GM21381 (cell line): Measurements from ENCODE around the gene PCDH15.
"Not testable (repeated sequence)": the region's sequence is repeated elsewhere in the genome, so short reads cannot be mapped to it uniquely, and the experiment has no call there.

Source experiments
- ATAC-seq: cut with Tn5 transposase; IDR thresholded peaks from one replicate; pipeline ENCODE4 v1.9.1; 2021; ENCODE audit warnings: mild to moderate bottlenecking, moderate library complexity; ENCODE audit not compliant: unreplicated experiment

PCDH15 gene

DNA sequence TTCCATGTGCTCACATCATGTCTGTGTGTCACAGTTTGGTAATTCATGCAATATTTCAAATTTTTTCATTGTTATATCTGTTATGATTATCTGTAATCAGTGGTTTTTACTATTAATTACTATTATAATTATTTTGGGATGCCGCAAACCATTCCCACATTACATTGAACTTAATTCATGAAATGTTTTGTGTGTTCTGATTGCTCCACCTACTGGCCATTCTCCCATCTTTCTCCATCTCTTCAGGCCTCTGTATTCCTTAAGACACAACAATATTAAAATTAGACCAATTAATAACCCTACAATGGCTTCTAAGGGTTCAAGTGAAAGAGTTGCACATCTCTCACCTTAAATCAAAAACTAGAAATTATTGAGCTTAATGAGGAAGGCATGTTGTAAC, 398.5 kb downstream of the PCDH15 start:
- ATAC-seq, result no peak

DNA sequence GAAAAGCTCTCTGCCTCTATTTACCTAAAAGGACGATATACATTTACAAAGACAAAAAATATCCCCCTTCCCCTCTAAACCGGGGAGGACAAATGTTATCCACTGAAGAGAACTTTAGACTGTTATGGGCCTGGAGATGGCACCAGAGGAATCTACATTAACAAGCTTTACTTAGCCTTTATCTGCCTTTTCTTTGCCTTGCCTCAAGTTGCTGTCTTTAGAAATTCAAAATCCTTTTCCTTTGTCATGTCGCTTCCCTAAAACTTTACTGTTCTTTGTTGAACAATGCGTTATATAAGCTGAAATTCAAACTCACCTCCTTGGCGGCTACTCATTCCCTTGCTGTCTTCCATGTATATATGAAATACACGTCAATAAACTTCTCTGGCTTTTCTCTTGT, 405.0 kb downstream of the PCDH15 start:
- ATAC-seq, result no peak

DNA sequence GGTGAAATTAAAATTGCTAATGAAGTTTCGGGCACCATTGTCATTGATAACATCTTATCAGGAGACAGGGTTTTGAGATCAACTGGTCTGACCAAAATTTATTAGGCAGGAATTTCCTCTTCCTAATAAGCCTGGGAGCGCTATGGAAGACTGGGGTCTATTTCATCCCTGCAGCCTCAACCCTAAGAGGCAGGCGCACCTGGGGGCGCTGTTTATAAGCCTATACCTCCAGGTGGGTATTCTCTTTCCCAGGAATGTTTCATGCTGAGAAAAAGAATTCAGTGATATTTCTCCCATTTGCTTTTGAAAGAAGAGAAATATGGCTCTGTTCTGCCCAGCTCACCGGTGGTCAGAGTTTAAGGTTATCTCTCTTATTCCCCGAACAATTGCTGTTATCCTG, 406.4 kb downstream of the PCDH15 start:
- not testable (repeated sequence) for ATAC-seq

DNA sequence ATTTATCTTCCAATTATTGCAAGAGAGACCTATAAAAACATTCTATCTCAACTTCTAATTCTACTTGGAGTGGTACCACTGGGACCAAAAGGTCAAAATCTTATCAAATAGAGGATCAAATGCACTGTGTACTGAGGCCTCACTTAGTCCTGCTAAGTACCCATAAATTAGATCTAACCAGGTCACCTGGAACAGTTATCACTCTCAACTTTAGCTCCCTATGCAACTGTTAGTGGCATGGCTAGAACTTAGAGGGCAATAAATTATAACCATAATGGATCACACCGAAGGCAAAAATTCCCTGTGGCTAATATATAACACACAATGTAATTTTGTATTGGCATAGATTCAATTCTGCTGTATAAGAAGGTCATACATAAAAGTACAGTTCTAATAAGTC, 428.9 kb downstream of the PCDH15 start:
- ATAC-seq, result no peak

DNA sequence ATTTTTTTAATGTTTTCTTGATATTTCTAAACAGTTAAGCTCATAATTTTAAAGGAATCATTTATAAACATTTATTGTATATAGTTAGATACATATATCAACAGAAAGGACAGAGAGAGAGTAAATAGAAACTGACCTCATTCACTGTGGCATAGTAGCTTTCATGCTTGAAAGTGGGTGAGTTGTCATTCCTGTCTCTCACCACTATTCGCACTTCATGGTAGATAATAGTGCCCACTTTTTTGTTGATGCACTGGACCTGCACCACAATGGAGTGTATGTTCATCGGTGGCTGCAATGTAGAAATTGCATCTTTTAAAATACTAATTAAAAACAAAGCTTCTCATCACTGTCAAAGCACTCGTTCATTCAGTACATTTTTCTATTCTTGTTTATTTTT, 432.0 kb downstream of the PCDH15 start:
- no peak for ATAC-seq

DNA sequence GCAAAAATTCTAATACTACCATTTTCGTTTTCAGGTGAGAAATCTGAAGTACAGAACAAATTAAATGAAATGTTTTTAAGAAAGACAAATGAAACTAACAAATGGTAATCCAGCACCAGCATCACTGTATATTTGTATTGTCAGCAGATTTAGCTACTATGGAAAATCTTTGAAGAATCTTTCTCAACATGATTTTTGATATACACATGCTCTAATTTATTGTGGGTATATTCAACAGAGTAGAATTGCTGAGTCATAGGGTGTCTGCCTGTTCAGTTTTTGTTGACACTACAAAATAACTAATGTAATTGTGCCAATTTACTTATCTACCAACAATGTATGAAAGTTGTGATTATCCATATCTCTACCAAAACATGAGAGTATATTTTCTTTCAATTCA, 437.6 kb downstream of the PCDH15 start:
- no peak for ATAC-seq

DNA sequence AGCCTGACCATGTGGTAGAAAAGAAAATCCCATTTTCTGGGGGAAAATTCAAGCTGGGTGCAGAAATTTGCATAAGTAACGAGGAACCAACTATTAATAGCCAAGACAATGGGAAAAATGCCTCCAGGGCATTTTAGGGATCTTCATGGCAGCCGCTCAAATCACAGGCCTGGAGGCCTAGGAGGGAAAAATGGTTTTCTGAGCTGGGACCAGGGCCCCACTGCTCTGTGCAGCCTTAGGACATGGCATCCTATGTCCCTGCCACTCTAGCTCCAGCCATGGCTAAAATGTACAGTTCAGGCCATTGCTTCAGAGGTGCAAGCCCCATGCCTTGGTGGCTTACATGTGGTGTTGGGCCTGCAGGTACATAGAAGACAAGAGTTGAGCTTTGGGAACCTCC, 459.0 kb downstream of the PCDH15 start:
- no peak for ATAC-seq

DNA sequence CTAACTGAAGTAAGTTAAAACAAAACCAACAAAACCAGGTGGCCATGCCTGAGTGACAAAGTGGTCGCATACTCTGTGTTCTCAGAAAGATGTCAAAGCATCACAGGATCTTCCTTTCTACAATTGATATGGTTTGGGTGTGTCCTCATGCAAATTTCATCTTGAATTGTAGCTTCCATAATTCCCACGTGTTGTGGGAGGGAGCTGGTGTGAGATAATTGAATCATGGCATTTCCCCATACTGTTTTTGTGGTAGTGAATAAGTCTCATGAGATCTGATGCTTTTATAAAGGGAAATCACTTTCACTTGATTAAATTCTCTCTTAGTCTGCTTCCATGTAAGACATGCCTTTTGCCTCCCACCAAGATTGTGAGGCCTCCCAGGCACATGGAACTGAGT, 465.7 kb downstream of the PCDH15 start:
- ATAC-seq, result no peak

DNA sequence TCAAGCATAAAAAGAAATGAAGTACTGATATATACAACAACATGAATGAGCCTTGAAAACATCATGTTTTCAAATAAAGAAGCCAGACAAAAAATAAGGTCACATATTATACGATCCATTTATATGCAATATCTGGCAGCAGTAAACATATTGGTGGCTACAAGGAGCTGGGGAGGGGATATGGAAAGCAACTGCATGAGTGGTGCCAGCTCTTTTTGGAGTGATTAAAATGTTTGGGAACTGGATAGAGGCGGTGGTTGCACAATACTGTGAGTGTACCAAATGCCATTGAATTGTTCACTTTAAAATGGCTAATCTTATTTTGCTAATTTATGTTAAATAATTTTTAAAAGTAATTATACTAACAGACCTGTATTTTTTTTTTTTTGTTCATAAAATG, 481.7 kb downstream of the PCDH15 start:
- ATAC-seq, result no peak

DNA sequence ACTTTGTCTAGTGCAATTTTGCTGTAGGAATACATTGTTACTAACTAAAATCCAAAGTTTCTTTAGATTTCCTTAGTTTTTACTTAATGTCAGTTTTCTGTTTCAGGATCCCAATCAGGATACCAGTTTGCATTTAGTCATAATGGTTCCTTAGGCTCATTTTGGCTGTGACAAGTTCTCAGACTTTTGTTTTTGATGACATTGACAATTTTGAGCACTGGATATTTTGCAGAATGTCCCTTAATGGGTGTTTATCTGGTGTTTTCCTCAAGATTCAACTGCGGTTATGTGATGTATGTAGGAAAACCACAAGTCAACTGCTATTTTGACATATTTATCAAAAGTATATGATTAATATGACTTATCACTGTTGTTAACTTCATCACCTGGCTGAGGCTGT, 482.6 kb downstream of the PCDH15 start:
- ATAC-seq, result no peak

DNA sequence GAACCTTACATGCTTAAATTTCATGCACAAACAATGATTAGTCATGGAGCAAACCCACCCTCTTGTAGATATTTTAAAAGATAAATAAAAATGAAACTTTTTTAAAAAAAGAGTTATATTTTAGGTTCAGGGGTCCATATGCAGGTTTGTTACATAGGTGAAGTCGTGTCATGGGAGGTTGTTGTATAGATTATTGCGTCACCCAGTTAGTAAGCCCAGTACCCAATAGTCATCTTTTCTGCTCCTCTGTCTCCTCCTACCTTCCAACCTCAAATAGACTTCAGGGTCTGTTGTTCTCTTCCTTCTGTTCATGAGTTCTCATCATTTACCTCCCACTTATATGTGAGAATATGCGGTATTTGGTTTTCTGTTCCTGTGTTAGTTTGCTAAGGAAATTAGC, 486.6 kb downstream of the PCDH15 start:
- ATAC-seq, result no peak

DNA sequence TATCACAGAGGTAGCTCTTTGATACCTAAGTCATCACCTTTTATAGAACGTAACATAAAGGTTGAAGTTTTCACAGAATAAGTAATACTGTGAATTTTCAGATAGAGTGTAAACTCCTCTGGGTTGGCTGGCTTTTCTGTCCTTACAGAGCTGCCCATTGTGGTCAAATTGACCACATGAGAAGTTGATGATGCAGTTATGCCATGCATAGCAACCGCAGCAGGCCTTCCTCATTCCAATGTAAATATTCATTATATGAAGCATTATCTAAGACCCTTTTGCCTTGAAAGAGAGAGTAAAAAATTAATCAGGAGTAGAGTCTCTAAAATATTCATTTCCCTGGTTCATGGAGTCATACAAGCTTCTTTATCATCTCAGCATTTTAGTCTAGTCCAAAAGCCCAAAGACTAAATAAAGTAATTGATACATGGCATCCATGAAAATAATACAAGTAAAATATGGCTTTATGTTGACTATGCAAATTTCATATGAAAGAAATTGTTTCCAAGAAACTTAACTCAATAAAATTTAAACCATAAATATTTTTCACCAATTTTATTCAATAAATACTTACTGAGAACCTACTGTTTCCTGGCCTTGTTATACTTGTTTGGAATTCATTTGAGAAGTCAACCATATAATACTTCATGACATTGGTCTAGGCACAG, 516.4 kb downstream of the PCDH15 start:
- no peak for ATAC-seq

DNA sequence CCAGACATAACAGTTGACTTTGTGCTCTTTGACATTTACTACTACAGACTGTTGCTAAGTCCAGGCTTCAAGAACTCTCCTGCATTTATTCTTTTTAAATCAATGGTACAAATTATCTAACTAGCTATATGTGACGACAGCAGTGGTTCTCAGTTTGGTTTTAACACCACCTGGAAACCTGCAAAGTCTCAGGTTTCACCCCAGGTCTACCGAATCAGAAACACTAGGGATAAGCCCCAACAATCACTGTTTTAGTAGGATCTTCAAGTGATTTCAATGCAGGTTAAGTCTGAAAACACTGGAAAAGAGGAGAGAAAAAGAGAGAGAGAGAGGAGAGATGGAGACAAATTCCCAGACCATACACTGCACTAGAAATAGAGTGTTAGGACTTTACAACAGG, 519.0 kb downstream of the PCDH15 start:
- no peak for ATAC-seq

DNA sequence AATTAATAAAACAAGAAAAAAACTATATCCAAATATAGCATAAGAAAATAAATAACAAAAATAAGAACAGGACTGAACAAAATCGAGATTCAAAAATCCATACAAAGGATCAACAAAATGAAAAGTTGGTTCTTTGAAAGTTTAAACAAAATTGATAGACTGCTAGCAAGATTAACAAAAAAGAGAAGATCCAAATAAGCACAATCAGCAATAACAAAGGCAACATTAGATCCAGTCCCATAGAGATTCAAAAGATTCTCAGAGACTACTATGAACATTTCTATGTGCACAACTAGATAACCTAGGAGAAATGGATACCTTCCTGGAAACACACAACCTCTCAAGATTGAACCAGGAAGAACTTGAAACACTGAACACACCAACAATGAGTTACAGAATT, 534.6 kb downstream of the PCDH15 start:
- no peak for ATAC-seq

DNA sequence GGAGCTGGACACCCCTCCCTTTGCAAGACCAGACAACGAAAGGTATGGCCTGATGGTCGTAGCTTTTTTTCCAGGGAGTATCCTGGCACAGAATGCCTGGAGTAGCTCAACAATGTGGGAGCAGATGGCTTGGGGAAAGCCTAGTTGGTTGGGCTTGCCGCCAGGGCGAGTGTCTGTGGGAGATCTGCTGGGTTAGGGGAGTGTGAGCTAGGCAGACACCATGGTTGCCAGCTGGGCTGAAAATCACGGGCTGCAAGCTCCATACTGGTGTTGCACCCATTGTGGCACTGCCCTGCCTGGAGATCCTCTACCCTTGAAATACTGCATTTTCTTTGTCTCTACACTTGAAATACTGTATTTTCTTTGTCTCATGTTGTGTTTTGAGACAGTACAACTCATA, 538.3 kb downstream of the PCDH15 start:
- ATAC-seq, result no peak

DNA sequence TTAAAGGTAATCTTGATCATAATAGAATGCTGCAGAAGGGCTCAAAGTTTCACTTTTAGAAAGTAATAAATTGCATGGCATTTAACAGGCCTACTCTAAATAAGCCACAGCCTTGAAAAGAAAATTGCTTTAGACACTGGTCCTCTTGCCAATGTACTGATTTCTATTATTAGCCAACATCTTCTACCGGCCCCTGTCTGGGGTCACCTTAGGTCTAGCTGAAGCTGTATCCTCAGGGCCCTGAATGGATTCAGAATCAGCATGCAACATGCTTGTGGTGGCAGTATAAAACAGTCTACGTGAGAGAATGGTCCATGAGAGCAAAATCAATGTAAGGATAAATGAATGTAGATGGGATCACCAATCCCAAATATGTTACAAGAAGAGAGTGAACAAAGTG, 541.9 kb downstream of the PCDH15 start:
- no peak for ATAC-seq

DNA sequence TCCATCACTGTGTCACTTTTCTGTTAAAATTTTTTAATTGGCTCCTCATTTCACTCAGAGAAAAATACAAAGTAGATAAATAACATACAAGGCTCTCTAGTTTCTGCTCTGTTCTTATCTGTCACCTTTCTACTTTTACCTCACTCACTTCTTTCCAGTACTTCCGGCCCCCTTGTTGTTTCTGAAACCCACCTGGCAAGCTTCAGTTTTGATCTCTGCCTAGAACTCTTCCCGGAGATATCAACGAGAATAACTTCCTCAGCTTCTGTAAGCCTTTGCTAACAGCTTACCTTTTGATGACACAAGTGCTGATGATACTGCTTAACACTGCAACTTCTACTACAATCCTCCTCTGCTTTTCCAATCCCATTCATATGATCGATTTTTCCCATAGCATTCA, 566.2 kb downstream of the PCDH15 start:
- no peak for ATAC-seq

DNA sequence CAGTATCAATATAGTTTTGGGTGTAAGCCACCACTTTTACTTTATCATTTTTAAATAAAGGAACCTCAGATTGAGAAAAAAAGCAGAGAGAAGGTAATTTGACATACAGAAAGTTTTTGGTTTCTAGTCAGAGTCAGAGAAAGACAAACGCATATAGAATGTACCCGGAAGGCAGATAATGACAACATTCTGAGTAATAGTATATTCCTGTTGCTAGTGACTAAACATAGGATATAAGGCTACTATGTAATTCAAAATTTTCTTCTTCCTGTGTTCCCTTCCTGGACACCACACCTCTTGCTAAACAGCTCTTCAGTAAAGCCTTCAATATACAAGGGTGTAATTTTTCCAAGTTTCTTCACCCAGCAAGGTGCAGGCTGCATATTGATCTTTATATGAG, 597.6 kb downstream of the PCDH15 start:
- no peak for ATAC-seq

DNA sequence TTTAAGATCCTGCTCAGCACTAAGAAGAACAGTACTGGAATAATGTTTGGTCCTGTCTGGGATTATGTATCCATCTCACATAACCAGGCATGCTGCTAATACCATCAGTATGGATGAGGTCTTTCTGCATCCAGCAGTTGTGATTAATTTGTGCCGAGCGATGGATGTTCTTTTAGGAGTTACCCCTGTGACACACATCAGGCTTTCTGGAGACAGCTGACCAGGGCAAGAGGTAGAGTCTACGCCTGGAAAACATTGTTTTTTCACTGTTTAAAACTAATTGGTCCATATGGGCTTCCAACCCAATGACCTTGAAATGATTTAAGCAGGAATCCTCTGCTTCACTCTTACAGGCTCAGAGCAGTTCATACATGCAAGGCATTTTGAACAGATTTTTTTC, 603.0 kb downstream of the PCDH15 start:
- no peak for ATAC-seq

DNA sequence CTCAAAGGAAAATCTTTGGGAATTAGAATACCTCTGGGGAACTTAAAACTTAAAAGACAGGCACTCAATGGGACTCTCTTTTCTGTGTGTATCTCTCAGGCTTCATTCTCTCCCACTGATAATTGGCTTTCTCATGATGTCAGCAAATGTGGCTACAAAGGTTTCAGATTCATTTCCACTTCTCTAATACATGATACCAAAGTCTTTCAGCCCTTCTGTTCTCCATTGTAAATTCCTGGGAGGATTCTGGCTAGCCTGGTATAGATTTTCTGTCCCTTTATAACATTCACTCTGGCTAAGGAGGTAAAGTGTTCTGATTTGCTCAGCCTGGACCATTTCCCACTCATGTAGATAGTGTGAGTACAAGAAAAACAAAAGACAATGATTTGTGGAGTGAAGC, 606.2 kb downstream of the PCDH15 start:
- no peak for ATAC-seq

DNA sequence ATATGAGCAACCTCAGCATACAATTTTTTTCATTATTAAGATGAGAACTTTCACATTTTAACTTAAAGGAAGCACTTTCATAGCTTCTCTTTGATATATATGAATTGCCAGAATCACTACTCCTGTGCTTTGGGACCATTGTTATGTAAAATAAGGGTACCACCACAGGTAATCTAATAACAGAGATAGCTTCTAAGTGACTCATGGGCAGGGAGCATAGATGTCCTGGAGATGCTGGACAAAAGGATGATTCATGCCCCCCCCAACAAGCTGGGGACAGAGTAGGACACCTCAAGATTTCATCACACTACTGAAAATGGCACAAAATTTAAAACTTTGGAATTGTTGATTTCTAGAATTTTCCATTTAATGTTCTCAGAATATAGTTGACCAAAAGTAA, 641.1 kb downstream of the PCDH15 start:
- ATAC-seq, result no peak

DNA sequence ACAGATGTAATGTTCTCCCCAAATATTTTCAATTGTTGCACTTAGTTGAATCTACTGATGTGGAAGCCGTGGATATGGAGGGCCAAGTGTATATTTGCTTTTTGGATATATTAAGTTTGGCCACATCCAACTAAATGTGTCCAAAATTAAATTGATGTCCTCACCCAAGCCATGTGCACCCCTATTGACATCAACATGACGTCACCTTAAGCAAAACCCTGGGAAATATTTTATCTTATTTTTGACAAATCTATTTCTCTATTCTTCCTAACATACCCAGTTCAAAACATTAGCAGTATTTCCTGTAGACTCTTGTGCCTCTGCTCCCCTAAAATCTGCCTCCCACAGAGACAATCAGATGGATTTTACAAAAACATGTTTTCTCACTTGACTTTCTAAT, 652.5 kb downstream of the PCDH15 start:
- ATAC-seq, result no peak

DNA sequence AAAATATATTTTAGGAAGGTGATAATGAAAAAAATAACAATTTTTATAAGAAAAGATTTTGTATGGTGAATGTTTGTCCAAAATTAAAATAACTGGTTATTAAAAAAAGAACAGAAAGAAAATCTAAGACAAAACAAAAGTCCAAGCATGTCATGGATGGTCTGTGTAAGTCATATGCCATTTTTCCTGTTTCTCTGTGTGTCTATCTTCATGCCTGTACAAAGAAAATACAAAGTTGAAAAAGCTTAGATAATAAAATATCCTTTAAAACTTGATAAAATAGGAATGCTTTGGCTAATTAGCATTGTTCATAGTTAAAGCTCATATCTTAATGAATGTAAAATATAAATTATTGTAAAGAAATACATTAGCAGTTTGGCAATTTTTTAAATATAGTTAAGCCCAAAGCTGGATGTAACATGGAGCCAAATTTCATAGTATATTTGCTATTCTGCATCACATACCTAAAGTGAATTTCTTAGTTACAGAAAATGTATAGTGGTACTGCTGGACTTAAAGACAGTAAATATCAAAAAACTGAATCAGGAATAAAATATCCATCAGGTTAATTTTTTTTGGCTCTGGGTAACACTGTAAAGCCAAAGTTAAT, 661.1 kb downstream of the PCDH15 start:
- ATAC-seq, result no peak
